GM21515 (cell line): ENCODE data around the gene DPYSL4.

Experiments used
- ATAC-seq: cut with Tn5 transposase; IDR thresholded peaks from one replicate; pipeline ENCODE4 v1.9.1; 2021; ENCODE audit not compliant: unreplicated experiment

DPYSL4 gene

DNA sequence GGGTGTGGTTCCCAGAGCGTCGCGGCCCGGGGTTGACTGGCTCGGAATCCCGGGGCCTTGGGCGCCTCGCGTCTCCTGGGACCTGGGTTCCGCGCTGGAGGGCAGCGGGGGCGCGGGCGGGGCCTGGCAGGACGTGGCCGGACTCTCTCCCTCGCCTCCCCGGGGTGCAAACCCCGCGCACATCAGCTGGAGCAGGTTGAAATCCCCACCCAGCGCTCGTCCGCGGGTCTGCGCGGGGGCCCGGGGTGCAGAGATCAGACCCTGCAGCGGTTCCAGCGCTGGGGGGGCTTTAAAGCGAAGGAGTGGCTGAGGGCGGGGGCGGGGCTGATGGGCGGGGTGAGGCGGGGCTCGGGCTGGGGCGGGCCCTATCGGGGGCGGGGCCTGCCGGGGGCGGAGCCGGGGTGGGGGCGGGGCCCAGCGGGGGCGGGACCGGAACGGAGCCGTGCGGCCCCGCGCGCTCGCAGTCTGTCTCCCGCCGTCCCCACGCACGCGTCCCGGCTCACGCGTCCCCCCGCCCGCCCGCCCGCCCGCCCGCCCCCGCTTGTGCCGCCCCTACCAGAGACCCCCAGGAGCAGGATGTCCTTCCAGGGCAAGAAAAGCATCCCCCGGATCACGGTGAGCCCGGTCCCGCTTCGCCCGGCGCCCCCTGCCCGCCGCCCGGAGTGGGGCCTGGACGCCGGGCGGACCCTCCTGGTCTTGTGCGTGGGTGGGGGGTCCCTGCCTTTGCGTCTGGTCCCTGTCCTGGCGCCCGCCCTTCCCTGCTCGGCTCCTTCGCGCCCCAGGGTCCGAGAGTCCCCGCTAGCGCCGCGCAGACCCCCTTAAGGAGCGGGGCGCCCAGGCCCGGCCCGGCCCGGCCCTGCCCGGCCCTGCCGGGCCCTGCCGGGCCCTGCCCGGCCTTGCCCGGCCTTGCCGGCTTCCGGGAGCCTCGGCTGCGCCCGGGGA lies at the start of gene DPYSL4:
Gene DPYSL4 (plus strand): TSS at position 461 of the 942 bp plus-strand sequence. CDS start 116 bp downstream, at position 577.
- no peak for ATAC-seq

GRCh38 chr10:132137111-132138072 lies 49.4 kb upstream of the DPYSL4 start:
- ATAC-seq, result no peak

GRCh38 chr10:132138133-132138532 lies 48.6 kb upstream of the DPYSL4 start:
- ATAC-seq, result no peak

GRCh38 chr10:132138596-132138995 lies 48.2 kb upstream of the DPYSL4 start:
- no peak for ATAC-seq

- no peak for ATAC-seq
These were observed 47.2 kb upstream of the DPYSL4 start for GRCh38 chr10:132139526-132139925.

DNA sequence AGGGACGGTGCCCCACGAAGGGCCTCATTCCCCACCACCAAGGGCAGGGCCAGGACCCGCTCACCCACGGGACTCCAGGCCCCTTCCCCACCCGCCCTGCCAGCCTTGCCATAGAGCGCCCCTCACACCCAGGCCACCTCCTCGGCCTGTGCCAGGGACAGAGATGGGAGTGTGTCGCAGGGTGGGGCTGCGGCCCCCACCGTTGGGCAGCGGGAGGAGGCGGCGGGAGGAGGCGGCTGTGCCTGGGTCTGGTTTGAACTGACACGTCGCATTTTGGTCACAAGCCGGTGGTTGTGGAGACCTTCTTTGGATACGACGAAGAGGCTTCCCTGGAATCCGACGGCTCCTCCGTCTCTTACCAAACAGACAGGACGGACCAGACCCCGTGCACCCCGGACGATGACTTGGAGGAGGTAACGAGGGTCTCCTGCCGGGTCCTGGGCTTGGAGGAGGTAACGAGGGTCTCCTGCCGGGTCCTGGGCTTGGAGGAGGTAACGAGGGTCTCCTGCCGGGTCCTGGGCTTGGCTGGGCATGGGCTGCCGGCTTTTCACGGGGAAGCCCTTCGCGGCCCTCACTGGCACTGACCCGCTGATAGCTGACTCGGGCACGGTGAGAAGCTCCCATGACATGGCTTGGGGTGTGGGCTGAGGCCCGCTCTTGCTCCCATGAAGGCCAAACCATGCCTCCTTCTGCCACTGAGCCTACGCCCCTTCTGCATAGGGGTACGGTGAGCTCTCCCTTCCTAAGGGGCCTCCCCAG lies 46.4 kb upstream of the DPYSL4 start:
- no peak for ATAC-seq

- no peak for ATAC-seq
These were observed 45.7 kb upstream of the DPYSL4 start for GRCh38 chr10:132141076-132141475.

DNA sequence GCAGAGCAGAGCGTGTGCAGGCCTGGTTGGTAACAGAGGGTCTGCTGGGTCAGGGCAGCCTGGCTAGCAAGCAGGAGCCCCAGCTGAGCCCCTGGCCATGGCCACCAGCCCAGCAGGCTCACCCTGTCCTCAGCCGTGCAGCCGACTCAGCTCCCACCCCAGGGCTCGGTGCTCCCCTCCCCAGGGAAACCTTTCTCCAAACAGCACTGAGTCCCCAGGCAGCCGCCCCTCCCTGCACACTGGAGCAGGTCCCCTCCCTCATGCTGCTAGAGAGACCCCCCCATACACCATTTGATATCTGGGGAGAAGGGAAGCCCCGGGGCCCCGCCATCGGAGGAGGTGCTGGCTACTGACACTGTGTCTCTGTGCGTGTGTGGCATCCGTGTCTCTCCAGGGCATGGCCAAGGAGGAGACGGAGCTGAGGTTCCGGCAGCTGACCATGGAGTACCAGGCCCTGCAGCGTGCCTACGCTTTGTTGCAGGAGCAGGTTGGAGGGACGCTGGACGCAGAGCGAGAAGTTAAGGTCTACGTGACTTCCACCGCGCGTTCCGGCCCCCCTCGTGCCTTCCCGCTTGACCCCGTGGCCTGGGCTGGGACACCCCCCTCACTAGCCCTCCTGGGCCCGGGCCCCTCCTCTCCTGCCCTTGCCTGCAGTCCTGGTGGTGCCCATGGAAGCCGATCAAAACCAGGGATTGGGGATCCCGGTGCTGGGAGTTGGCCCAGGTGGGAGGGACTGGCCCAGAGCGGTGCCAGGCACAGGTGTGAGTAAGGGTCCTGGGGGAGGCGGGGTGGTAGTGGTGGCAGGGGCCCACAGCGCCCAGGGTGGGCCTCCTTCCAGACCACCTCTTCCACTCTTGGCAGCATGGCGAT lies 45.0 kb upstream of the DPYSL4 start:
- ATAC-seq, result no peak

- ATAC-seq, result no peak
These were observed 44.2 kb upstream of the DPYSL4 start for GRCh38 chr10:132142396-132143161.

DNA sequence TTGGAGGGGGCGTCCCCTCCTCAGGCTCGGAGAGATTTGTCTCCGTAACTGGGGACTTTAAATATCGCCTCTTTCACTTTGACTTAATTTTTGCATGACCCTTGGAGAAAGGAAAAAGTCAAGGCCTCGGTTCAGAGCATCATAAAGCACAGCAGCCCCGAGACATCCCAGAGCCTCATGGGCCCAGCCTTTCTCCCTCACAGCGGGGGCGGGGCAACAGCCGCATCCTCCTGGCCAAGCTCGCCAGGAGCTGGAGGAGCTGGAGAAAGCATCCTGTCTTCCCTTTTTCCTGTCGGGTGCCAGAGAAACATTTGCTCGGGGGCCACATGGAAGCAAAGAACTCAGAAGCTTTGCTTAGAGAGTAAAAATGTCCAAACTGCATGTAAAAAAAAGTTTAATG lies 43.6 kb upstream of the DPYSL4 start:
- no peak for ATAC-seq

GRCh38 chr10:132144086-132144485 lies 42.7 kb upstream of the DPYSL4 start:
- no peak for ATAC-seq

DNA sequence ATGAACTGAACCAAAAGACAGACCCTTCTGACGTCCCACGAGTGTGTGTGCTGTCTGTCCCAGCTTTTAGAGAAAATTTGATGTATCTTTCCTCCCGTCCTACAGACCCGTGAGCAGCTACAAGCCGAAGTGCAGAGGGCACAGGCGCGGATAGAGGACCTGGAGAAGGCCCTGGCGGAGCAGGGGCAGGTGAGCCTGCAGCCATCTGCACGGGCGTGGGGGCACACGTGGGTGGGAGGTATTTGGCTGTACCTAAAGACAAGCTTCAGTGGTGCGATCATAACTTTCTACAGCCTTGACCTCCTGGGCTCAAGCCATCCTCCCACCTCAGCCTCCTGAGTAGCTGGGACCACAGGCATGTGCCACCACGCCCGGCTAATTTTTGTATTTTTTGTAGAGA lies 41.7 kb upstream of the DPYSL4 start:
- ATAC-seq, result no peak

DNA sequence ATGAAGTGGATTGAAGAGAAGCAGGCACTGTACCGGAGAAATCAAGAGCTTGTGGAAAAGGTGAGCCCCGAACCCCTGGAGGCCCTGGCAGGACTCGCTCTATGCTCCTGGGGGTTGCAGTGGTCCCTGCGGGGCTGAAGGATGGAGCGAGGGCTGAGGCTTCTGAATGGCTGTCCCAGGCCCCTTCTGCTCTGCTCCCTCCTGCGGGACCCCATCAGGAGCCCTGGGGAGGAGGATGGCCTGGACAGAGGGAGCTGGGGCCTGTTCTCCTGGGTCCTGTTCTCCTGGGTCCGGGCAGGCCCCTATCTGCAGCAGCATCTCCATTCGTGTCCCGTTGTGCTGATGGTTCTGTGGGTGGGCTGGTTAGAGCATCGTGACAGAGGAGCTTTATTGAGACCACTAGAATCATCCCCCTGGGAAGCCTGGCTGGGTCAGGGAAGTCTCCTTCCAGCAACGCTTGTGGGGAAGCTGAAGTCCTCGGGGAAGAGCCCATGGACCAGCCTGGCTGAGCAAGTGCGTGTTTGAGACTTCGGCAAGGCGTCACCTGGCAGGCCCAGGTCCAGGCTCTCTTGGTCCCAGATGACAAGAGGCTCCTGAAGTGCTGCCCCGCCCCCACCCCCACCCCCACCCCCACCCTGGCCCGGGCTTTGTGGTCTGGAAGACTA lies 41.1 kb upstream of the DPYSL4 start:
- ATAC-seq, result no peak

GRCh38 chr10:132146271-132146671 lies 40.5 kb upstream of the DPYSL4 start:
- no peak for ATAC-seq

GRCh38 chr10:132146941-132147915 lies 39.5 kb upstream of the DPYSL4 start:
- ATAC-seq, result no peak

GRCh38 chr10:132148261-132149251 lies 38.2 kb upstream of the DPYSL4 start:
- ATAC-seq, result no peak
